ENCODE results near the gene ATP13A3.
"Not testable (repeated sequence)": the region's sequence is repeated elsewhere in the genome, so short reads cannot be mapped to it uniquely, and the experiment has no call there.

The ATP13A3 gene

GRCh38 chr3:194486540-194487288 lies at the start of gene ATP13A3:
Gene ATP13A3, minus strand, starts transcription at chr3:194487002. Its CDS starts 24,812 bp downstream, at chr3:194462190.
- peak; percentile 81 for DNase-seq
- in situ Hi-C loops (cut with MboI; ENCODE audit: low pct_unique_long_range_greater_than_20kb, low sequenced_read_pairs): no loop called here

- not testable (repeated sequence) for DNase-seq
Observed at GRCh38 chr3:194535199-194535598, 48.4 kb upstream of the ATP13A3 start.

GRCh38 chr3:194534243-194534642 lies 47.4 kb upstream of the ATP13A3 start:
- no peak for DNase-seq
- in situ Hi-C loops (cut with MboI; ENCODE audit: low pct_unique_long_range_greater_than_20kb, low sequenced_read_pairs): no loop called here

More at GRCh38 chr3:194535199-194535598, 48.4 kb upstream of the ATP13A3 start:
- in situ Hi-C loops (cut with MboI; ENCODE audit: low pct_unique_long_range_greater_than_20kb, low sequenced_read_pairs): not testable (repeated sequence)

- in situ Hi-C loops (cut with MboI; ENCODE audit: low pct_unique_long_range_greater_than_20kb, low sequenced_read_pairs): no loop called here
- DNase-seq: no peak
Observed at GRCh38 chr3:194532591-194532990, 45.8 kb upstream of the ATP13A3 start.

- in situ Hi-C loops (cut with MboI; ENCODE audit: low pct_unique_long_range_greater_than_20kb, low sequenced_read_pairs): no loop called here
- DNase-seq: no peak
Observed at GRCh38 chr3:194527726-194528125, 40.9 kb upstream of the ATP13A3 start.

GRCh38 chr3:194526164-194526563 lies 39.4 kb upstream of the ATP13A3 start:
- in situ Hi-C loops (cut with MboI; ENCODE audit: low pct_unique_long_range_greater_than_20kb, low sequenced_read_pairs): no loop called here
- DNase-seq: no peak

GRCh38 chr3:194522579-194523046 lies 35.8 kb upstream of the ATP13A3 start:
- in situ Hi-C loops (cut with MboI; ENCODE audit: low pct_unique_long_range_greater_than_20kb, low sequenced_read_pairs): no loop called here
- DNase-seq: no peak

- DNase-seq: no peak
- in situ Hi-C loops (cut with MboI; ENCODE audit: low pct_unique_long_range_greater_than_20kb, low sequenced_read_pairs): no loop called here
Observed at GRCh38 chr3:194521510-194522260, 34.9 kb upstream of the ATP13A3 start.

- DNase-seq: peak; percentile 40
- in situ Hi-C loops (cut with MboI; ENCODE audit: low pct_unique_long_range_greater_than_20kb, low sequenced_read_pairs): not testable (repeated sequence)
Observed at GRCh38 chr3:194520682-194521162, 33.9 kb upstream of the ATP13A3 start.

- DNase-seq: peak; percentile 19
- in situ Hi-C loops (cut with MboI; ENCODE audit: low pct_unique_long_range_greater_than_20kb, low sequenced_read_pairs): not testable (repeated sequence)
Observed at GRCh38 chr3:194520201-194520600, 33.4 kb upstream of the ATP13A3 start.

- in situ Hi-C loops (cut with MboI; ENCODE audit: low pct_unique_long_range_greater_than_20kb, low sequenced_read_pairs): no loop called here
- no peak for DNase-seq
Observed at GRCh38 chr3:194518652-194519051, 31.9 kb upstream of the ATP13A3 start.

GRCh38 chr3:194517333-194517732 lies 30.5 kb upstream of the ATP13A3 start:
- no peak for DNase-seq
- in situ Hi-C loops (cut with MboI; ENCODE audit: low pct_unique_long_range_greater_than_20kb, low sequenced_read_pairs): no loop called here

- no peak for DNase-seq
- in situ Hi-C loops (cut with MboI; ENCODE audit: low pct_unique_long_range_greater_than_20kb, low sequenced_read_pairs): no loop called here
Observed at GRCh38 chr3:194514626-194515025, 27.8 kb upstream of the ATP13A3 start.

GRCh38 chr3:194512895-194513601 lies 26.2 kb upstream of the ATP13A3 start:
- no peak for DNase-seq
- in situ Hi-C loops (cut with MboI; ENCODE audit: low pct_unique_long_range_greater_than_20kb, low sequenced_read_pairs): no loop called here

- in situ Hi-C loops (cut with MboI; ENCODE audit: low pct_unique_long_range_greater_than_20kb, low sequenced_read_pairs): no loop called here
- DNase-seq: peak; percentile 32
Observed at GRCh38 chr3:194508491-194509453, 22.0 kb upstream of the ATP13A3 start.

- in situ Hi-C loops (cut with MboI; ENCODE audit: low pct_unique_long_range_greater_than_20kb, low sequenced_read_pairs): no loop called here
- no peak for DNase-seq
Observed at GRCh38 chr3:194507571-194507970, 20.8 kb upstream of the ATP13A3 start.

- no peak for DNase-seq
- in situ Hi-C loops (cut with MboI; ENCODE audit: low pct_unique_long_range_greater_than_20kb, low sequenced_read_pairs): no loop called here
Observed at GRCh38 chr3:194505791-194506415, 19.1 kb upstream of the ATP13A3 start.

GRCh38 chr3:194504861-194505260 lies 18.1 kb upstream of the ATP13A3 start:
- DNase-seq: no peak
- in situ Hi-C loops (cut with MboI; ENCODE audit: low pct_unique_long_range_greater_than_20kb, low sequenced_read_pairs): no loop called here

Data from KBM-7 (cell line).